ENCODE measurements around the gene PUS1. TPM values are rescaled to one million over a fixed set of nuclear protein-coding genes. Genes with fewer than 3 reads are reported as not detected.

Gene PUS1
- total RNA-seq, 1 experiment from 2014 or later = 70.5 TPM

DNA sequence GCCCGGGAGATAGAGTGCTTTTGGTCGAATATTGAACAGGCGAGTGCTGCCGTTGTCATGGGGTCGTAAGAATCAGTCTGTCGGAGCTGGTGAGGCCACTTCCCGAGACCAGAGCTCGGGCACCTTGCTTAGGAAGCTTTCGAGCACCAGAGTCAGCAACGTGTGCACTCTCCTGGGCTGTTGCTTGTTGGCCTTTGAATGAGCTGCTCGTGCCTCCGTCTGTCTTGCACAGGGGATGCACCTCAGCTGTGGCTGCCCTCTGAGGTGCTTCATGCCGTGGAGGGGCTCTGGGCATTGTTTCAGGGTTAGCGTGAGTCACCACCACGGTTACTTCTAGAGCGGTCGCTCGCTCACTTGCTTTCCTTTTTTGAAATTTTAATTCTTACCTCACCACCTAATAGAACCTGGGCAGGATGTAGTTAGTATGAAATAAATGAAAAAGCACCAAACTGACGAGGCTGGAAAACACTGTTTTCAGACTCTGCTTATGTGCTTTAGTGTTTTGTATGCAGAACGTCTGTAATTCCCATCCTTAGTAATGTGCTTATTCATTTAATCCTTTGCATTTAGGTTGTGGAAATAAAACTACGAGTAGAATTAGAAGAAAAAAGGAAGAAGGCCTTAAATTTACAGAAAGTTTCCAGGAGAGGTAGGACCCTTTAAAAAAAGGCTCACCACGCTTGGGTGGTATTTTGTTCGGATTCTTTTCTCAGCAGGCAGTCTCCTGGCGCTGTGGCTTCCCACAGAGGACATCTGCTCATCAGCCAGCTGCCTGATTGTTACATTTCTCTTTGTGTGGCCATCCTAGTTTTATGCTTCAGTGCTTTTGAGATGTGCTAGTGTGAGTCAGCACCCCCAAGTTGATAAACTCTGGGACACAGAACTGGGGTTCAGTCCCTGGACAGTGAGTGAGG lies 61.2 kb downstream of the PUS1 start:
- DNase-seq (ENCODE audit: low spot score) = no peak

GRCh38 chr12:131990980-131991305 lies 61.9 kb downstream of the PUS1 start:
- no peak for DNase-seq (ENCODE audit: low spot score)

DNA sequence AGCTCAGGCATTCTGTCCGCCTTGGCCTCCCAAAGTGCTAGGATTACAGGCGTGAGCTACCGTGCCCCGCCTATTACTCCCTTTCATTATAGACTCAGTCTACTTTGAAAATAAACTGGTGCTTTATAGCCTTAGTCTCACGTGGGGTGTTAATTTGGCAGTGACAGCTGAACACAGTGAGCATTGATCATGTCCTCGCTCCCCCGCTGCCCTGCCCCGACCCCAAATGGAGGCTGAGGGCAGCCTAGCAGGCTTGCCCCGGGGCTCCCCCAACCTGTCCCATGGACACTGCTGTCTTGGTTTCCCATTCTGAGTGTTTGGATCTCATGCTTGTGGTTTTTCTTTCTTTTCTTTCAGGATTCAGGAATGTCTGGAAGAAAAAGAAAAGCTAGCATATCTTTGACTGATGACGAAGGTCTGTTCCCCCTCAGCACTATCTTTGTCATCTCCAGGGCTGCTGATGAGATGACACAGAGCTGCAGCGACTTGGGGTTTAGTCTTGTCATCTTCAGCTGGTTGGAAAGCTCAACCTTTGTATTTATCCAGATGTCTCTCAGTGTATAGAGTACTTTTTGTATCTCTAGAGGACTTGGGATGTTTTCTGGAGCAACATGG lies 62.8 kb downstream of the PUS1 start:
- no peak for DNase-seq (ENCODE audit: low spot score)

- no peak for DNase-seq (ENCODE audit: low spot score)
Measured at GRCh38 chr12:131994589-131994988, 65.5 kb downstream of the PUS1 start.

Small RNA genes within 50 kb of the gene (small RNA-seq; reads per million reads assigned to genes)
- not detected for gene AC131009.3

Other genes starting within 250 kb of the PUS1 start
- 37.4 TPM in 2 replicates for gene SFSWAP, start 218.2 kb upstream of the PUS1 start, total RNA-seq (2014; rRNA removed; shearing (Covaris generic))
- gene MMP17, start 100.9 kb upstream of the PUS1 start, total RNA-seq (2014; rRNA removed; shearing (Covaris generic)) = not detected in 2 replicates
- 4.9 and 9.6 TPM in 2 replicates for gene ULK1, start 34.7 kb upstream of the PUS1 start, total RNA-seq (2014; rRNA removed; shearing (Covaris generic))
- gene EP400, start 20.7 kb downstream of the PUS1 start, total RNA-seq (2014; rRNA removed; shearing (Covaris generic)) = 8.3 and 12.2 TPM in 2 replicates
- gene DDX51, start 215.0 kb downstream of the PUS1 start, total RNA-seq (2014; rRNA removed; shearing (Covaris generic)) = 21.4 and 35.3 TPM in 2 replicates
- gene NOC4L, start 215.2 kb downstream of the PUS1 start, total RNA-seq (2014; rRNA removed; shearing (Covaris generic)) = 45.8 and 47.0 TPM in 2 replicates